Thyroid gland (tissue), 4 donors: ENCODE data around the gene KCNQ1OT1. TPM values are rescaled to one million over a fixed set of nuclear protein-coding genes. Genes with fewer than 3 reads are reported as not detected.
A peak's percentile ranks its signal among the peaks of the same experiment; 100 is the strongest.

Experiments used
- DNase-seq, 2 donors: peaks; one replicate each; pipeline ENCODE4 v3.0.0-alpha.2; 2019
- H3K27ac ChIP-seq, 3 donors: fragments of 200-600 bp; sonication (generic); 1 replicate in 2 of 3; 2 replicates in 1 of 3; pipeline ENCODE4 v1.5.1; 2016 to 2019; ENCODE audit warnings: mild to moderate bottlenecking in 1 of 3, moderate library complexity in 1 of 3
- H3K27me3 ChIP-seq: fragments of 200-600 bp; sonication (generic); one replicate; pipeline ENCODE4 v1.5.1; 2019
- H3K36me3 ChIP-seq, 2 donors: fragments of 200-600 bp; sonication (generic); one replicate each; pipeline ENCODE4 v1.5.1; 2016 to 2019
- H3K4me1 ChIP-seq, 2 donors: fragments of 200-600 bp; sonication (generic); one replicate each; pipeline ENCODE4 v1.5.1; 2017 to 2019
- H3K4me3 ChIP-seq, 3 donors: fragments of 200-600 bp; sonication (generic); replicated peaks in 1 of 3; 1 replicate in 2 of 3; 2 replicates in 1 of 3; pipeline ENCODE4 v1.5.1; 2016; ENCODE audit warnings: mild to moderate bottlenecking in 1 of 3
- H3K9me3 ChIP-seq: fragments of 200-600 bp; sonication (generic); one replicate; pipeline ENCODE4 v1.5.1; 2017
- POLR2A ChIP-seq, 2 donors: fragments of 450-650 bp; IDR thresholded peaks; one replicate each; pipeline ENCODE4 v1.6.1; 2017; ENCODE audit warnings: antibody characterized with exemption in 2 of 2, mild to moderate bottlenecking in 2 of 2, moderate library complexity in 1 of 2
- WGBS, 2 donors: methylation state at CpG; one replicate each; pipeline ENCODE4 v1.1.5; 2017; 5-methylcytosine and 5-hydroxymethylcytosine counted together
- intact Hi-C: fragments of 100-400 bp; cut with DNase I; formaldehyde crosslinking; loops from one replicate; pipeline ENCODE4 v1.15.1; 2023
- total RNA-seq, 4 donors: library from RNA; depleted of rRNA; stranded (reverse); fragments of >200 nt; gene quantifications; one replicate each; pipeline ENCODE4 v1.2.3, GENCODE V29; 2016
- TF ChIP-seq, protein P1 (sequence below), 6 experiments: fragments of 200-600 bp in 3 of 6; fragments of 450-650 bp in 3 of 6; sonication (generic) in 3 of 6; IDR thresholded peaks; one replicate each; pipeline ENCODE4 v1.5.1; 2016 to 2019; ENCODE audit warnings: antibody characterized with exemption in 6 of 6, mild to moderate bottlenecking in 2 of 6, inconsistent platforms in 1 of 6, moderate library complexity in 1 of 6

Gene KCNQ1OT1
- total RNA-seq, 4 donors from 2014 or later = 2.0 to 4.1 (median 3.2) TPM

DNA sequence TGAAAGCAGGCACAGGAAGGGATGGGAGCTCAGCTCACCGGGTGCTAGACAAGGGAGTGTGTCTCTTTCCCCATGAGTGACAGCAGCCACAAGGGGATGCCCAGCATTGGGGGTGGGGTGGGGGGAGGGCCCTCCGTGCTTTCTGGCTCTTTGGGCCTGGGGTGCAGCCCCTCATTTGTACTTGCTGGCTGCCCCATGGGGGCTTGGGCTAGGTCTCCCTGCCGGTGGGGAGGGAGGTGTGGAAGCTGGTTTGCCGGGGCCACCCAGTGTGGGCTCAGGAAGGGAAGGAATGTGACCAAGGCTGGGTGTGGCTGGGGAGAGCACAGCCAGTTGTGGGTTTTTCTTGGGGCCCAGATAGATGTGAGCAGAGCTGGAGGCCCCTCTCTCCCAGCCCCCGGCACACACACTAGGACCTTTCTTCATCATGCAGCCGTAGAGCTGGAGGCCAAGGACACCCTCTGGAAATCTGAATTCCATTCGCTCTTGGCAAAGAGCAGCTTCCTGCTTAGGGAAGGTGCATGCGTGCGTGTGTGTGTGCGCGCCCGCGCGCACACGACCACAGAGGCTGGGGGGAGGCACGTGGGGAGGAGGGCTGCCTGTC lies 25.8 kb downstream of the KCNQ1OT1 start:
- DNase-seq = no peak
- intact Hi-C loops = no loop called here
- H3K4me3 ChIP-seq = no peak overlapping the region
- H3K36me3 ChIP-seq = no peaks in the 10 kb centered on the region
- 69 to 81% methylated on average over 9 to 16 of the region's 16 CpGs for WGBS, 2 donors
- peak overlapping the region in 1 of 3 donors; percentile 60 for H3K27ac ChIP-seq
- H3K9me3 ChIP-seq = no peaks in the 10 kb centered on the region
- no peaks in the 10 kb centered on the region for H3K27me3 ChIP-seq
- TF ChIP-seq, protein P1, sequence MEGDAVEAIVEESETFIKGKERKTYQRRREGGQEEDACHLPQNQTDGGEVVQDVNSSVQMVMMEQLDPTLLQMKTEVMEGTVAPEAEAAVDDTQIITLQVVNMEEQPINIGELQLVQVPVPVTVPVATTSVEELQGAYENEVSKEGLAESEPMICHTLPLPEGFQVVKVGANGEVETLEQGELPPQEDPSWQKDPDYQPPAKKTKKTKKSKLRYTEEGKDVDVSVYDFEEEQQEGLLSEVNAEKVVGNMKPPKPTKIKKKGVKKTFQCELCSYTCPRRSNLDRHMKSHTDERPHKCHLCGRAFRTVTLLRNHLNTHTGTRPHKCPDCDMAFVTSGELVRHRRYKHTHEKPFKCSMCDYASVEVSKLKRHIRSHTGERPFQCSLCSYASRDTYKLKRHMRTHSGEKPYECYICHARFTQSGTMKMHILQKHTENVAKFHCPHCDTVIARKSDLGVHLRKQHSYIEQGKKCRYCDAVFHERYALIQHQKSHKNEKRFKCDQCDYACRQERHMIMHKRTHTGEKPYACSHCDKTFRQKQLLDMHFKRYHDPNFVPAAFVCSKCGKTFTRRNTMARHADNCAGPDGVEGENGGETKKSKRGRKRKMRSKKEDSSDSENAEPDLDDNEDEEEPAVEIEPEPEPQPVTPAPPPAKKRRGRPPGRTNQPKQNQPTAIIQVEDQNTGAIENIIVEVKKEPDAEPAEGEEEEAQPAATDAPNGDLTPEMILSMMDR (IDR thresholded peaks at IDR 0.05) = no peak
- no peak for TF ChIP-seq POLR2A (IDR thresholded peaks at IDR 0.05)
- peaks cover 14 to 24% of the 10 kb centered on the region in 2 donors for H3K4me1 ChIP-seq

DNA sequence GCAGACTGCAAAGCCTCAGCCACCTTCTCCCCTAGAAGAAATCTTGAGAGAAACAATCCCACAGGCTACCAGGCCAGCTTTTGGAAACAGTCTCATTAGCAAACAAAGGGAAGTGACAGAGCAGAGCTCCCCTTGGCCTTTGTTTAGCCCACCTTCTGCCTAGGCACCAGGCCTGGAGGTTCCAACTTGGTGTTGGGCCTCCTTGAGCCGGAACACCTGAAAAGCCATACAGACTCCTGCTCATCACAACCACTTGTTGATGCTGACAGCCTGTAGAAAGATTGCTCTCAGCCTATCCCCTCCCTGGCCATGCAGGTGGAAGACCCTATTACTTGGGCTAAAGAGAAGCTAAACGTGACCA lies 26.6 kb downstream of the KCNQ1OT1 start:
- DNase-seq = no peak
- Histone ChIP-seq H3K4me3 (no peak overlapping the region), H3K27me3 (no peaks in the 10 kb centered on the region), H3K27ac (peak overlapping the region in 1 of 3 donors; percentile 60), H3K4me1 (peaks cover 14 to 24% of the 10 kb centered on the region in 2 donors), H3K9me3 (no peaks in the 10 kb centered on the region), H3K36me3 (no peaks in the 10 kb centered on the region)
- WGBS, 2 donors = 97 to 100% methylated on average over 2 of the region's 2 CpGs
- TF ChIP-seq POLR2A (IDR thresholded peaks at IDR 0.05) = no peak
- TF ChIP-seq, protein P1 (IDR thresholded peaks at IDR 0.05) = no peak
- intact Hi-C loops = no loop called here

DNA sequence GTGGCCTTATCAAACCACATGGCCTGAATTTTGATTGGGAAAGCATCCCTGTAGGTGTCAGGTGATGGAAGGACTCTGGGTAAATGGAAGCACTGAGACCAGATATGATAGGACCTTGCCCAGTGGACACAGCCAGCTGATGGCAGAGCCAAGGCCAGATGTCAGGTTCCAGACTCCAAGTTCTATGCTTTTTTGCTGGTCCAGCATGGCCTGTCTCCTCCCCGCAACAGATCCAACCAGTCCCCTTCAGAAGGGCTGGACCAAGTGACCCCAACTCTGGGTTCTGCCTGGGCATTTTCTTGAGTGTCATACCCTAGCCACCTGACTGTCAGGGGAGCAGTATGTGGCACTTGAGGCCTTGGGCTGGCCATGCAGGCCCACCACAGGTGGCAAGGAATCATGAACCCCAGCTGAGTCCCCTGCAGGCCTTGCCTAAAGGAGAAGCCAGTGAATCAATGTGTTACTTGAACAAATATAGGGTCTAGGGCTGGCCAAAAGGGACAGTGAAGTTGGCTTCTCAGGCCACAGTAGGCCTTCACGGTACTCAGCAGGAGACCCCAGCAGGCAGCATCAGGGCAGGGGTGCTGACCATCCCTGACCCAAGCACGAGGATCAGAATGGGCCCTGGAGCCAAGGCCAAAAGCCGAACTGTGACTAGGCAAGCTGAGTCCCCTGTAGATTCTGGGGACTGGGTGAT lies 27.1 kb downstream of the KCNQ1OT1 start:
- Histone ChIP-seq H3K4me1 (peaks cover 14 to 24% of the 10 kb centered on the region in 2 donors), H3K27ac (peak overlapping the region in 1 of 3 donors; percentile 7), H3K4me3 (no peak overlapping the region), H3K27me3 (no peaks in the 10 kb centered on the region), H3K9me3 (no peaks in the 10 kb centered on the region), H3K36me3 (no peaks in the 10 kb centered on the region)
- intact Hi-C loops = no loop called here
- TF ChIP-seq, protein P1 (IDR thresholded peaks at IDR 0.05) = no peak
- TF ChIP-seq POLR2A (IDR thresholded peaks at IDR 0.05) = no peak
- no peak for DNase-seq
- 98 to 100% methylated on average over 3 to 4 of the region's 4 CpGs for WGBS, 2 donors

DNA sequence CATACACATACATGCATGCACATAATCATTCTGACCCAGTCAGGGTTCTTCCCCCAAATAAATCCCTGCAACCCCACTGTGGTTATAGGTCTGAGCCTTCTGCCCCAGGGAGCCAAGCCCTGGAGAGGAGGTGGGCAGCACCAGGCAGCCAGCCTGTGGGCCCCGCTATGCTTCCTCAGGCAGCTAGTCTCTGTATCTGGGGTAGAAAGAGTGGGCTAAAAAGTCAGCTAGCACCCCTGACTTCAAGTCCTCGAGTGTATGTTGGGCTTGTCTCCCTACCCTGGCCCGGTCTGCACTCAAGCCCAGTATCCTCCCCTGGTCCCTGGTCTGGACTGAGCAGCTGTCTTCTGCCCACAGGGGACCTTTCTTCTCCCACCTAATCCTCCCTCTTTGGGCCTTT lies 28.0 kb downstream of the KCNQ1OT1 start:
- no peak overlapping the region for H3K4me3 ChIP-seq
- TF ChIP-seq, protein P1 (IDR thresholded peaks at IDR 0.05) = no peak
- TF ChIP-seq POLR2A (IDR thresholded peaks at IDR 0.05) = no peak
- no peaks in the 10 kb centered on the region for H3K9me3 ChIP-seq
- no peaks in the 10 kb centered on the region for H3K27me3 ChIP-seq
- 88 to 100% methylated on average over 2 to 3 of the region's 3 CpGs for WGBS, 2 donors
- H3K4me1 ChIP-seq = peaks cover 14 to 24% of the 10 kb centered on the region in 2 donors
- intact Hi-C loops = no loop called here
- H3K27ac ChIP-seq = peak overlapping the region in 1 of 3 donors; percentile 7
- DNase-seq = no peak
- no peaks in the 10 kb centered on the region for H3K36me3 ChIP-seq

DNA sequence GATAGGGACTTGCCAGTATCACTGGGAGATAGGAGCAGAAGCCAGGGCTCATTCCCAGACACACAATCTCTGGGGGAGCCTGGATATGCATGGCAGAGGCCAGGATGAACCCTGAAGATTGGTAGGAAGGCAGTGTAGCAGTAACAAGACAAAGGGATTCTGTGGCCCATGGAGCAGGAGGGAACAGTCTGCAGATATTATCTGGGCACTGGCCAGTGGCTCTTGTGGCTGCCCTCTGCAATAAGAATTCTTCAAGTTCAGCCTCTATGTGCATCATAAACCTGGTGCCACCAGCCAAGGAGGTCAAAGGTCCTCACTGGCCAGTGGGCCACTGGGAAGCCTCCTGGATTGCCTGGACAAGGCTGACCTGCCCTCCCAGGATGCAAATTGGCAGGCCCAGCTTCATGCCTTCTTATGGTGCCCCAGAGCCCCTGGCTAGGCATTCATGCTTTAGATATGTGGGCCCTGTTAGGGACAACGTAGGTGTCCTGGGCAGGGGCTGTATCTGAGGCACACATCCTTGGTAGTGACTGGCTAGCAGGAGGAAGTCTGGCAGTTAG lies 29.2 kb downstream of the KCNQ1OT1 start:
- Histone ChIP-seq H3K4me1 (peaks cover 14 to 24% of the 10 kb centered on the region in 2 donors), H3K27me3 (no peaks in the 10 kb centered on the region), H3K36me3 (no peaks in the 10 kb centered on the region), H3K9me3 (no peaks in the 10 kb centered on the region), H3K27ac (no peak overlapping the region), H3K4me3 (no peak overlapping the region)
- TF ChIP-seq, protein P1 (IDR thresholded peaks at IDR 0.05) = no peak
- TF ChIP-seq POLR2A (IDR thresholded peaks at IDR 0.05) = no peak
- 55 to 93% methylated on average over 1 of the region's 1 CpG for WGBS, 2 donors
- DNase-seq = no peak
- intact Hi-C loops = no loop called here
